SK-N-SH (cell line): Measurements from ENCODE around the gene NEMP1. TPM values are rescaled to one million over a fixed set of nuclear protein-coding genes. Genes with fewer than 3 reads are reported as not detected.

ENCODE experiments used
- CTCF ChIA-PET: fragments of 300-600, 350-600 bp; formaldehyde crosslinking; extraction: SDS; loops from one replicate; lab custom pipeline; 2021; lab: Yijun Ruan, JAX
- POLR2A ChIA-PET: fragments of 350-600 bp; sonication (Branson Sonifier 250); formaldehyde crosslinking; extraction: SDS; loops from one replicate; lab custom pipeline; 2020; ENCODE audit warnings: antibody characterized with exemption, inconsistent platforms; lab: Yijun Ruan, JAX
- DNase-seq: peaks from one replicate; pipeline ENCODE4 v3.0.0; 2012
- H2AFZ ChIP-seq: fragments of 200-600 bp; sonication (generic); 2 replicates; pipeline ENCODE4 v1.8.1; 2016; ENCODE audit warnings: antibody characterized with exemption, mild to moderate bottlenecking, low read depth
- H3F3A ChIP-seq: fragments of 200-600 bp; sonication (generic); replicated peaks from 2 replicates; pipeline ENCODE3; 2016; ENCODE audit warnings: antibody characterized with exemption, mild to moderate bottlenecking; ENCODE audit not compliant: insufficient read depth
- H3K27ac ChIP-seq, 2 experiments: fragments of 200-500 bp in 1 of 2; fragments of 200-600 bp in 1 of 2; sonication (Bioruptor generic) in 1 of 2; sonication (generic), shearing (Covaris generic) in 1 of 2; 2 replicates each; pipeline versions ENCODE4 v1.5.1 to v1.6.1; 2014 to 2016; ENCODE audit warnings: low read depth in 2 of 2, inconsistent platforms in 1 of 2, low read length in 1 of 2, mild to moderate bottlenecking in 1 of 2, mixed read lengths in 1 of 2
- H3K27me3 ChIP-seq: fragments of 200-600 bp; sonication (generic), shearing (Covaris generic); 2 replicates; pipeline ENCODE4 v1.6.1; 2016; ENCODE audit warnings: mixed run types; ENCODE audit not compliant: insufficient read depth
- H3K36me3 ChIP-seq, 2 experiments: fragments of 200-500 bp in 1 of 2; fragments of 200-600 bp in 1 of 2; sonication (Bioruptor generic) in 1 of 2; sonication (generic) in 1 of 2; replicated peaks in 1 of 2; 2 replicates each; pipeline versions ENCODE3 to v1.5.1; 2014 to 2016; ENCODE audit warnings: low read length in 1 of 2, mild to moderate bottlenecking in 1 of 2; ENCODE audit not compliant: insufficient read depth in 2 of 2, control insufficient read depth in 1 of 2
- H3K4me1 ChIP-seq, 2 experiments: fragments of 200-500 bp in 1 of 2; fragments of 200-600 bp in 1 of 2; sonication (Bioruptor generic) in 1 of 2; sonication (generic), shearing (Covaris generic) in 1 of 2; 2 replicates each; pipeline versions ENCODE4 v1.5.1 to v1.6.1; 2014 to 2016; ENCODE audit warnings: low read depth in 1 of 2, low read length in 1 of 2, mixed run types in 1 of 2; ENCODE audit not compliant: insufficient read depth in 2 of 2, control insufficient read depth in 1 of 2
- H3K4me2 ChIP-seq: fragments of 200-600 bp; sonication (generic), shearing (Covaris generic); 2 replicates; pipeline ENCODE4 v1.6.1; 2017; ENCODE audit warnings: mixed run types
- H3K4me3 ChIP-seq, 2 experiments: fragments of 200-500 bp in 1 of 2; fragments of 200-600 bp in 1 of 2; sonication (Bioruptor generic) in 1 of 2; sonication (generic), shearing (Covaris generic) in 1 of 2; 2 replicates each; pipeline versions ENCODE4 v1.5.1 to v1.8.1; 2014 to 2016; ENCODE audit warnings: low read depth in 2 of 2, inconsistent platforms in 1 of 2, low read length in 1 of 2, mild to moderate bottlenecking in 1 of 2, mixed read lengths in 1 of 2, moderate library complexity in 1 of 2
- H3K79me2 ChIP-seq: fragments of 200-600 bp; sonication (generic); 2 replicates; pipeline ENCODE4 v1.8.1; 2017; ENCODE audit warnings: mild to moderate bottlenecking; ENCODE audit not compliant: insufficient read depth
- H3K9ac ChIP-seq: fragments of 200-600 bp; sonication (generic); 2 replicates; pipeline ENCODE4 v1.6.1; 2017; ENCODE audit warnings: mixed run types
- H3K9me2 ChIP-seq: fragments of 200-600 bp; sonication (generic); 2 replicates; pipeline ENCODE4 v1.6.1; 2017; ENCODE audit warnings: mixed run types
- H3K9me3 ChIP-seq: fragments of 200-600 bp; sonication (generic); 2 replicates; pipeline ENCODE4 v1.6.1; 2017; ENCODE audit warnings: mixed run types, mild to moderate bottlenecking, moderate library complexity
- H4K20me1 ChIP-seq: fragments of 200-600 bp; sonication (generic); 2 replicates; pipeline ENCODE4 v1.6.1; 2017; ENCODE audit warnings: mild to moderate bottlenecking, mixed run types; ENCODE audit not compliant: insufficient read depth
- FOSL2 ChIP-seq: IDR thresholded peaks from 2 replicates; pipeline ENCODE4 v1.4.0; 2012; ENCODE audit warnings: low read depth, mild to moderate bottlenecking, moderate library complexity, borderline replicate concordance
- FOXM1 ChIP-seq: IDR thresholded peaks from 2 replicates; pipeline ENCODE4 v1.4.0; 2012; ENCODE audit warnings: low read depth, mild to moderate bottlenecking
- GATA2 ChIP-seq: sonication (generic); formaldehyde crosslinking; IDR thresholded peaks from 2 replicates; pipeline ENCODE4 v1.5.0; 2020; ENCODE audit warnings: mild to moderate bottlenecking, missing genetic modification reagents
- MEF2A ChIP-seq: IDR thresholded peaks from 2 replicates; pipeline ENCODE4 v1.4.0; 2012; ENCODE audit warnings: low read depth, borderline replicate concordance
- NFIC ChIP-seq: IDR thresholded peaks from 2 replicates; pipeline ENCODE4 v1.4.0; 2012; ENCODE audit warnings: borderline replicate concordance
- NRF1 ChIP-seq: IDR thresholded peaks from 2 replicates; pipeline ENCODE4 v1.6.1; 2012; ENCODE audit warnings: low read depth, mild to moderate bottlenecking, low read length
- RFX5 ChIP-seq: IDR thresholded peaks from 2 replicates; pipeline ENCODE4 v1.6.1; 2012; ENCODE audit warnings: mild to moderate bottlenecking, improper control_type of control experiment, low read length
- SMC3 ChIP-seq: IDR thresholded peaks from 2 replicates; pipeline ENCODE4 v1.6.1; 2012; ENCODE audit warnings: low read depth, low read length, improper control_type of control experiment
- TAF1 ChIP-seq: IDR thresholded peaks from 2 replicates; pipeline ENCODE4 v1.6.1; 2012; ENCODE audit warnings: low read depth, mild to moderate bottlenecking, low read length, moderate library complexity, borderline replicate concordance
- TCF12 ChIP-seq: IDR thresholded peaks from 2 replicates; pipeline ENCODE4 v1.4.0; 2012
- WGBS: methylation state at CpG from one replicate; pipeline ENCODE4 v1.1.6; 2017; ENCODE audit warnings: low lambda C conversion rate; 5-methylcytosine and 5-hydroxymethylcytosine counted together
- polyA plus RNA-seq, 3 experiments: library from polyadenylated mRNA; depleted of rRNA; stranded (reverse); fragments of >200 nt; gene quantifications; 2 replicates each; pipeline ENCODE4 v1.2.3, GENCODE V29; 2012
- TF ChIP-seq, protein P1 (sequence below): IDR thresholded peaks from 2 replicates; pipeline ENCODE4; 2012
- TF ChIP-seq, protein P2 (sequence below): fragments of 150-350 bp; IDR thresholded peaks from 2 replicates; pipeline ENCODE4 v1.6.1; 2016; ENCODE audit warnings: mild to moderate bottlenecking, low read depth, low read length
- TF ChIP-seq, protein P3 (sequence below): IDR thresholded peaks from 2 replicates; pipeline ENCODE4 v1.4.0; 2012; ENCODE audit warnings: low read depth, borderline replicate concordance

Gene NEMP1
- polyA plus RNA-seq, 1 of the 3 experiments (the other 2 are of a cell fraction), result 6.2 TPM

DNA sequence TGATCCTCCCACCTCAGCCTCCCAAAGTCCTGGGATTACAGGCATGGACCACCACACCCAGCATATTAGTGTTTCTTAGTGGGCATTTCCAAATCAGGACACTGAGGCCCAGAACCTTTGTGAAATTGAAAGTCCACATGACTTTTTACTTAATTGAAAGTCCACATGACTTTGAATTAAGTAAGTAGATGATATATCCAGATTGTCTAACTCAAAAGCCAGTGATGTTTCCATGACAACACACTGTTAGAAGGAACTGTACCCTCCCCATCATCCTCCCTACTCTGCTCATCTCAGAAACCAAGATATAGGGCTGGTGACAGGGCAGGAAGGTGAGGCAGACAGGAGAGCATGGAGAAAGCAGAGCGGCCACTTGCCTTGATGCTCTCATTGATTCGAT, 35.9 kb downstream of the NEMP1 start:
- Histone ChIP-seq H3K27me3 (peaks cover 23% of the 10 kb centered on the region), H3F3A (no peaks in the 10 kb centered on the region), H3K36me3 (no peaks in the 10 kb centered on the region), H3K9me3 (no peaks in the 10 kb centered on the region), H4K20me1 (no peaks in the 10 kb centered on the region), H3K4me3 (no peak overlapping the region), H3K9me2 (no peaks in the 10 kb centered on the region), H2AFZ (no peak overlapping the region), H3K4me2 (no peak overlapping the region), H3K9ac (no peak overlapping the region), H3K79me2 (no peaks in the 10 kb centered on the region), H3K27ac (no peak overlapping the region), H3K4me1 (no peaks in the 10 kb centered on the region)
- WGBS, result 76% methylated on average over 2 of the region's 2 CpGs
- DNase-seq, result no peak
- ChIA-PET POLR2A (no interaction called here), CTCF (interaction anchor here (1.1 to 1.9 kb wide), 5 partner anchors 9 to 56 kb away, joined by 3 to 6 read pairs (median 4); no protein-coding TSS in a partner anchor)
- TF ChIP-seq TAF1 (no peak), NRF1 (no peak), NFIC (no peak)

DNA sequence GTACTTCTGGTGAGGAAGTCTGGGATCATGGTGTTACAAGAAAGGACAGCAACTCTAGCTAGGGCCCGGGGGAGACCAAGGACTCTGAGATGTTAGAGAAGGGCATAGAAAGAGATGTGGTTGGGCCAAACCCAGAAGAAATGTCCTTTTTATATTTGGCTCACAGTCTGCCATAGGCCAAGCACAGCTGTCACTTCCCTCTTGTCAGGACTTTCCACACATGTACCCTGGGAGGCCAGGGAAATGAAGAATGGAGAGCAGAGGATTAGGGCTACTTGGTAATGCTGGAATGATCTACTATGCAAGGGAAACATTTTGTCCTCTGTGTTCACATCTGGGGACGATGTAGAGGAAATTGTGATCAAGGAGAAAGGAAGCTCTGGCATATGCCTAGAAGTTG, 37.8 kb downstream of the NEMP1 start:
- H3K4me3 ChIP-seq, result no peak overlapping the region
- H3K36me3 ChIP-seq, result no peaks in the 10 kb centered on the region
- H3F3A ChIP-seq, result no peaks in the 10 kb centered on the region
- H3K9me2 ChIP-seq, result no peaks in the 10 kb centered on the region
- TF ChIP-seq GATA2 (no peak), FOXM1 (no peak), FOSL2 (no peak), SMC3 (no peak)
- TF ChIP-seq, protein P1, sequence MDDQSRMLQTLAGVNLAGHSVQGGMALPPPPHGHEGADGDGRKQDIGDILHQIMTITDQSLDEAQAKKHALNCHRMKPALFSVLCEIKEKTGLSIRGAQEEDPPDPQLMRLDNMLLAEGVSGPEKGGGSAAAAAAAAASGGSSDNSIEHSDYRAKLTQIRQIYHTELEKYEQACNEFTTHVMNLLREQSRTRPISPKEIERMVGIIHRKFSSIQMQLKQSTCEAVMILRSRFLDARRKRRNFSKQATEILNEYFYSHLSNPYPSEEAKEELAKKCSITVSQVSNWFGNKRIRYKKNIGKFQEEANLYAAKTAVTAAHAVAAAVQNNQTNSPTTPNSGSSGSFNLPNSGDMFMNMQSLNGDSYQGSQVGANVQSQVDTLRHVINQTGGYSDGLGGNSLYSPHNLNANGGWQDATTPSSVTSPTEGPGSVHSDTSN, result no peak
- DNase-seq, result no peak
- H3K9me3 ChIP-seq, result no peaks in the 10 kb centered on the region
- ChIA-PET CTCF (interaction anchor here (0.8 to 1.6 kb wide), 4 partner anchors 12 to 136 kb away, joined by 3 to 5 read pairs (median 3); no protein-coding TSS in a partner anchor), POLR2A (no interaction called here)
- no peak overlapping the region for H3K4me2 ChIP-seq
- H2AFZ ChIP-seq, result no peak overlapping the region
- H3K27me3 ChIP-seq, result peaks cover 23% of the 10 kb centered on the region
- H3K9ac ChIP-seq, result no peak overlapping the region
- H3K27ac ChIP-seq, result no peak overlapping the region
- no peaks in the 10 kb centered on the region for H3K79me2 ChIP-seq
- no peaks in the 10 kb centered on the region for H4K20me1 ChIP-seq
- WGBS, result 26% methylated on average over 2 of the region's 2 CpGs
- no peaks in the 10 kb centered on the region for H3K4me1 ChIP-seq

DNA sequence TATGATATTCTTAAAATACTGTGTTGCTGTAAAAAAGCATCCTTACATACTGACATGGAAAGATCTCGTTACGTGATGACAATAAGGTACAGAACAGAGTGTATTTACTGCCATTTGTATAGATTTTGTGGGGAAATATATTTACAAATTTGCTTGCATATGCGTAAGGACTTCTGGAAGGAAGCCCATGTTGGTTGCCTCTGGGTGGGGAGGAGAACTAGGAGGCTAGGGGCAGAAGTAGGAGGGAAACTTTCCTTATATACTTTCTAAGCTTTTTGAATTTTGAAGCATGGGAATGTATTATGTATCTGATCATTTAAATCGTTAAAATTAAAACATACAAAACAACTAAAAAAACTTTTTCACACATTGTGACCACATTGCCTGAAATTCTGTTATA, 38.4 kb downstream of the NEMP1 start:
- no peak for TF ChIP-seq TCF12
- TF ChIP-seq, protein P2, sequence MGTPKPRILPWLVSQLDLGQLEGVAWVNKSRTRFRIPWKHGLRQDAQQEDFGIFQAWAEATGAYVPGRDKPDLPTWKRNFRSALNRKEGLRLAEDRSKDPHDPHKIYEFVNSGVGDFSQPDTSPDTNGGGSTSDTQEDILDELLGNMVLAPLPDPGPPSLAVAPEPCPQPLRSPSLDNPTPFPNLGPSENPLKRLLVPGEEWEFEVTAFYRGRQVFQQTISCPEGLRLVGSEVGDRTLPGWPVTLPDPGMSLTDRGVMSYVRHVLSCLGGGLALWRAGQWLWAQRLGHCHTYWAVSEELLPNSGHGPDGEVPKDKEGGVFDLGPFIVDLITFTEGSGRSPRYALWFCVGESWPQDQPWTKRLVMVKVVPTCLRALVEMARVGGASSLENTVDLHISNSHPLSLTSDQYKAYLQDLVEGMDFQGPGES, result no peak
- TF ChIP-seq FOSL2, result no peak
- TF ChIP-seq, protein P3, sequence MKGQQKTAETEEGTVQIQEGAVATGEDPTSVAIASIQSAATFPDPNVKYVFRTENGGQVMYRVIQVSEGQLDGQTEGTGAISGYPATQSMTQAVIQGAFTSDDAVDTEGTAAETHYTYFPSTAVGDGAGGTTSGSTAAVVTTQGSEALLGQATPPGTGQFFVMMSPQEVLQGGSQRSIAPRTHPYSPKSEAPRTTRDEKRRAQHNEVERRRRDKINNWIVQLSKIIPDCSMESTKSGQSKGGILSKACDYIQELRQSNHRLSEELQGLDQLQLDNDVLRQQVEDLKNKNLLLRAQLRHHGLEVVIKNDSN, result no peak
- TF ChIP-seq MEF2A, result no peak
- no peak for TF ChIP-seq GATA2
- no peak for TF ChIP-seq RFX5
- Histone ChIP-seq H3K36me3 (no peaks in the 10 kb centered on the region), H4K20me1 (no peaks in the 10 kb centered on the region), H3K4me2 (no peak overlapping the region), H3F3A (no peaks in the 10 kb centered on the region), H3K27me3 (peaks cover 23% of the 10 kb centered on the region), H3K27ac (no peak overlapping the region), H3K9me3 (no peaks in the 10 kb centered on the region), H3K4me3 (no peak overlapping the region), H3K79me2 (no peaks in the 10 kb centered on the region), H3K9me2 (no peaks in the 10 kb centered on the region), H3K4me1 (no peaks in the 10 kb centered on the region), H2AFZ (no peak overlapping the region), H3K9ac (no peak overlapping the region)
- WGBS, result 62% methylated on average over 4 of the region's 4 CpGs
- DNase-seq, result no peak
- ChIA-PET POLR2A (no interaction called here), CTCF (interaction anchor here (0.9 to 1.6 kb wide), 3 partner anchors 20 to 136 kb away, joined by 3 to 5 read pairs (median 3); no protein-coding TSS in a partner anchor)
